Measurements from ENCODE around the gene TRIP4. TPM values are rescaled to one million over a fixed set of nuclear protein-coding genes. Genes with fewer than 3 reads are reported as not detected.

TRIP4 gene
- total and polyA plus RNA-seq, 9 of the 15 experiments (the other 6 are each of a cell fraction or from before 2014, with no cell fraction given): 7.6 to 23.3 (median 16.7) TPM

DNA sequence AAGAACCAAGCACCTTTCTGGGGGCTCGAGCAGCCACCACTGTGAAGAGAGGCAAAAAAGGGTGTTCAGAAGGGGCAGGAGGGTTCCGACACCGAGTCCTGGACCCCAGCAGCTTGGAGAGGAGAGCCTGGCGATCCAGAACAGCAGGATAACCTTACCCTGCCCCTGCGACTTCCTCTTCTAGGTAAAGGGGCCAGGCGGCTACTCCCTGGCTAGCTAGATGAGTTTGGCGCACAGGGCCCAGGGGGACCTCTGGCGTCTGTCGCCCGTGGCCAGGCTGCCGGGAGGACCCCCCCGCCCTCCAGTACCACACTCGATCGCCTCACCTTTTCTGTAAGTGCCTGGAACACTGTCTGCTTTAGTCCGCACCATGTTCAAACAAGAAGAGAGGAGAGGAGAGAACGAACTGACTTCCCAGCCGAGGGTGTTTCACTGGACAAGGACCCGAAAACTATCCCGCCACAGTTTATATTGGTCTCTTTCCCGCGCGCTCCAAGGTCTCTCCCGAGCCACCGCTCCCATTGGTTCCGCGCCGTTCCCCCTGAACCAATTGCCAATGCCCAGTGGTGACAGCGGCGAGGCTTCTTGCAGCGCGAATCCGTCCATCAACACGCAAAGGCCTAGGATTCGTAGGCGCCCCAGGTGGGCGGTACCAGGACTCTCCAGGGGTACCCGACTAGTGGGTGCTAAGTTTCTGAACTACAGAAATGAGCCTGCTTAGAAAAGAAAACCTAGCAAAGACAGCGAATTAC lies 6.5 kb upstream of the TRIP4 start, which contains the start of gene PCLAF:
PCLAF (minus strand) TSS at position 442 of the 752 bp plus-strand sequence; CDS start at position 372, 70 bp downstream.
- Histone ChIP-seq H3K9ac (ENCODE audit: insufficient read depth in 1 of 2, low read depth in 2 of 2, low read length in 2 of 2) (peak within 1 kb of the TSS; percentile 90 to 91), H2AFZ (ENCODE audit: low read depth, low read length) (peak within 1 kb of the TSS; percentile 77), H3K4me2 (ENCODE audit: insufficient read depth, low read length) (peak within 1 kb of the TSS; percentile 95), H3K9me3 (replicated peaks; ENCODE audit: control insufficient read depth, insufficient read depth, low read depth, low read length) (no peaks in the 10 kb centered on the region), H3K9me1 (ENCODE audit: control insufficient read depth, insufficient read depth, low read length) (no peaks in the 10 kb centered on the region), H4K20me1 (replicated peaks; ENCODE audit: control insufficient read depth, insufficient read depth, low read length) (0 out of 2 replicates have a peak, but pooled peaks cover 3% of the 10 kb centered on the region), H3K4me3 (peak within 1 kb of the TSS; percentile 74), H3K27me3 (ENCODE audit: control insufficient read depth in 2 of 2, insufficient read depth in 2 of 2, low read length in 2 of 2) (no peaks in the 10 kb centered on the region), H3K79me2 (ENCODE audit: control insufficient read depth, insufficient read depth, low read length) (peaks cover 44% of the 10 kb centered on the region), H3K4me1 (replicated peaks in 1 of 2; ENCODE audit: control insufficient read depth in 2 of 2, insufficient read depth in 2 of 2, low read length in 2 of 2) (peaks cover 5 to 12% of the 10 kb centered on the region in 2 experiments; a peak in 4 of 5 replicates), H3K36me3 (ENCODE audit: control insufficient read depth, insufficient read depth, low read length) (peaks cover 28% of the 10 kb centered on the region; the same call in 2 of the 3 replicates), H3K27ac (ENCODE audit: extremely low read depth, low read depth, low read length) (peak within 1 kb of the TSS; percentile 75)
- BruUV-seq (replicated peaks): TSS peak; percentile 70
- under 1% methylated on average over 38 of the region's 38 CpGs for WGBS (ENCODE audit: insufficient coverage, low coverage, missing lambda C conversion rate)
- DNase-seq (ENCODE audit: extremely low read depth in 1 of 4, low spot score in 3 of 4): peak; percentile 81 to 99 (median 90)
- ChIA-PET POLR2A (interaction anchor here (0.5 to 3.3 kb wide), 12 partner anchors 8 to 868 kb away, joined by 3 to 29 read pairs (median 4); no protein-coding TSS in a partner anchor), CTCF (ENCODE audit: low intra/inter-chr PET ratio) (interaction anchor here (0.6 kb wide), 1 partner anchor 31 kb away, joined by 4 read pairs; no protein-coding TSS in a partner anchor)
- ATAC-seq: peak; percentile 99
- in situ Hi-C loops (cut with MboI) (no loop called here), intact Hi-C loops (cut with micrococcal nuclease) (no loop called here)
- FAIRE-seq: peak; percentile 98
- TF ChIP-seq CEBPZ (IDR thresholded peaks at IDR 0.05; ENCODE audit: borderline replicate concordance, low read depth, low read length) (0 out of 2 replicates have a peak, but pooled peaks have one; percentile 30), STAT5B (CRISPR knock-in tag; IDR thresholded peaks at IDR 0.05) (no peak), CEBPG (CRISPR knock-in tag; IDR thresholded peaks at IDR 0.05) (no peak), CEBPG (tag; conservative IDR thresholded peaks at IDR 0.05 in 1 of 2, IDR thresholded peaks at IDR 0.05 in 1 of 2) (no peak), POLR2A (conservative IDR thresholded peaks at IDR 0.05) (peak; percentile 97), PTBP1 (IDR thresholded peaks at IDR 0.05; ENCODE audit: low read depth, low read length) (peak; percentile 63; the same call in 1 of the 2 replicates), RFX1 (IDR thresholded peaks at IDR 0.05) (no peak), KDM5B (IDR thresholded peaks at IDR 0.05; ENCODE audit: insufficient replicate concordance, low read depth, low read length) (peak; percentile 98), PHTF2 (CRISPR knock-in tag; IDR thresholded peaks at IDR 0.05) (no peak), L3MBTL2 (IDR thresholded peaks at IDR 0.05) (peak; percentile 89), POLR2G (IDR thresholded peaks at IDR 0.05; ENCODE audit: low read depth, low read length) (peak; percentile 87), SUPT5H (IDR thresholded peaks at IDR 0.05) (peak; percentile 95), YY1 (IDR thresholded peaks at IDR 0.05; ENCODE audit: borderline replicate concordance in 1 of 3, control insufficient read depth in 1 of 3, extremely low read depth in 1 of 3, insufficient read depth in 3 of 3, insufficient read length in 1 of 3, insufficient replicate concordance in 2 of 3, low read depth in 1 of 3, low read length in 2 of 3) (peak in 1 of 3 experiments; percentile 13), ETV5 (CRISPR knock-in tag; IDR thresholded peaks at IDR 0.05; ENCODE audit: low read depth) (peak; percentile 51; the same call in 1 of the 2 replicates), MYC (IDR thresholded peaks at IDR 0.05; ENCODE audit: low read depth, low read length) (peak; percentile 30; the same call in 1 of the 2 replicates), MYC (CRISPR knock-in tag; IDR thresholded peaks at IDR 0.05; ENCODE audit: borderline replicate concordance, low read depth) (no peak), ZFP36 (IDR thresholded peaks at IDR 0.05; ENCODE audit: low read depth, low read length, partially characterized antibody) (no peak), CHD2 (IDR thresholded peaks at IDR 0.05; ENCODE audit: low read depth, low read length) (peak; percentile 87), SMAD1 (IDR thresholded peaks at IDR 0.05; ENCODE audit: low read depth, low read length, partially characterized antibody) (peak; percentile 69), CBFA2T2 (conservative IDR thresholded peaks at IDR 0.05) (no peak)

All from K562 (cell line).